HG03354 (cell line): Measurements from ENCODE around the gene METTL21C.

Experiments used
- ATAC-seq: cut with Tn5 transposase; IDR thresholded peaks from one replicate; pipeline ENCODE4 v1.9.1; 2021; ENCODE audit warnings: mild to moderate bottlenecking; ENCODE audit not compliant: unreplicated experiment, poor library complexity, severe bottlenecking

METTL21C gene

DNA sequence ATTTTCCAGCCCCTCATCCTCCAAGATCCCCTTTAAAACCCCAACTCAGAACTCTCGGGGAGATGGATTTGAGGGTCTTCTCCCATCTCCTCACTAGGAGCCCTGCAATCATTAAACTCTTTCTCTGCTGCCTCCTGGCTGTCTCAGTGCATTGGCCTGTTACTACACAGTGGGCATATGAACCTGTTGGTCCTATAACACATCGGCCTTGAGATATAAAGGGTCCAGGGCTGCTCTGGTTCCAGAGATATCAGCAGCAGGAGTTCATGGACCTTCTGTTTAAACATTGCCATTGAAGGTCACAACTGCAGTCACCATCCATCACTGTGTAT lies 3.8 kb upstream of the METTL21C start:
- ATAC-seq = no peak

DNA sequence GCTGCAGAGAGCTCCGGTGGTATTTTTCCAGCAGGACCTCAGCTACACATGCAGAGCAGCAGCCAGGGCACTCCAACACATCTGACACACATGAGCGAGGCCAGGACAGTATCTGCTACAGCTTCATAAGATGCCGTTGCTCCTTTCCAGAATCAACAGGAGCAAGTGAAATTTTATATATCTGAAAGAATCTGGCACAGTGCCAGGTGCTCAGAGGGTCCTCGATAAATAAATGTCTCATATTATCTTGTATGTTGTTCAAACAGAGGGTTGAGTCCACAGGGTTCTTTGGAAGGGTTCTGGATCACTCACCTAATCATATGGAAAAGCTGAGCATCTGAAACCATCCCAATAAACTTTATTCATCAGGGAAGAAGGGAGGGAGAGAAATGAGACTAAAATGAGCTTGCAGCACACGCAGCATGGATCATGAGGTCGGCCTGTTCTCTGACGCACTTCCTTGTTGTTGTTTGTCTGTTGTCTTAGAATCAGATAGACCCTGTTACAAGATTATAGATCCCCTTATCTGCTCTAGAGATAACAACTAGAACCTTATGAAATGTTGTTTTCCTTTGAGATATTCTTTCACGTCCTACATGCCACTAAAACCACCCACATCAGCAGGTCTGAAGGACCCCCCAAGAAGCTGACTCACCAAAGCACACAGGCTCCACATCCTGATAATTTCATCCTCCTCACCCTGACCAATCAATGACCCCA lies 3.2 kb upstream of the METTL21C start:
- ATAC-seq = no peak

DNA sequence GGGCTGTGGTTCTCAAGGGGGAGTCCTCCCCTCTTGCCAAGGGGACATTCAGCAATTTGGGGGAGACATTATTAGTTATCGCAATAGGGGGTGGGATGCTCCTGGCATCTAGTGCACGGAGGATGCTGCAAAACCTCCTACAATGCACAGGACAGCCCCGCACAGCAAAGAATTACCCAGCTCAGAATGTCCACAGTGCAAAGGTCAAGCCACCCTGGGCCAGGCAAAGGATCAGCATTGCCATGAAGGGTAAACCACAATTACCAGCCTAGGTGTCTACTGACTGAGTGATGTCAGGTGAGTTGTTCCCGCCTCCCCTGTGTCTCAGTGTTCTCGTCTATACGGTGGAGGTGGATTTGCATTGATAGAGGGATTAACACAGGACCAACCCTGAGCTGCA lies 2.4 kb upstream of the METTL21C start:
- no peak for ATAC-seq

DNA sequence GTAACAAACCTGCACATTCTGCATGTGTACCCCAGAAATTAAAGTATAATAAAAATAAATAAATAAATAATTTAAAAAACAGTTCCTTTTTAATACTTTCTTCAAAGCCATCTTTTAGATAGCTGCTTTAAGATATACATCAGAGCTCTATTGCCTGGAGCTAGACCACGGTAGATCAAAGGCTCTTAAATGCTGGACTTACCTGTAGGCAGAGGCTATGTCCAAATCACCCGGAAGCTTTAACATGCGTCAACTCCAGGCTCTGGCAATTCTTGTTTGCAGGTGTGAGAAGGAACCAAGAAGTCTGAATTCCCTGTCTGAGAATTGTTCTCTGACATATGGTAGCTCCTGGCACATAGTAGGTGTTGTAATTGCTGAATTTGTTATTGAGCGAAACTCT lies 1.6 kb upstream of the METTL21C start:
- no peak for ATAC-seq

DNA sequence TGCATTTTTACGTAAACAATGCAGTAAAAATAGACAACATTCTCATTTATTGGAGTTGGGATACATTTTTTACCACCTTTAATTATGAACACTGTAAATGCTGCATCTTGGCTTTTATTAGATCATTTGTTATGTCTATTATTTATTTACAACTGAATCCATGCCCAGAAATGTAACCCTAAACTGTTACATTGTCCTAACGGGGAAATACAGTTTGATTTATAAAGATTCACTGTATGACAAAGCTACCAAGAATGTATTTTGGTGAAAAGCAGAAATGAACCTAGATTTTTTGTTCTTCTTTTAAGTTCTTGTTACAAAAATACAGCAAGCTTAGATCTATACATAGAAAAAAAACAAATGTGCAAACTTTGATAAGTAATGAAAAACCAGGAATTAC lies 1.1 kb downstream of the METTL21C start:
- ATAC-seq = no peak

DNA sequence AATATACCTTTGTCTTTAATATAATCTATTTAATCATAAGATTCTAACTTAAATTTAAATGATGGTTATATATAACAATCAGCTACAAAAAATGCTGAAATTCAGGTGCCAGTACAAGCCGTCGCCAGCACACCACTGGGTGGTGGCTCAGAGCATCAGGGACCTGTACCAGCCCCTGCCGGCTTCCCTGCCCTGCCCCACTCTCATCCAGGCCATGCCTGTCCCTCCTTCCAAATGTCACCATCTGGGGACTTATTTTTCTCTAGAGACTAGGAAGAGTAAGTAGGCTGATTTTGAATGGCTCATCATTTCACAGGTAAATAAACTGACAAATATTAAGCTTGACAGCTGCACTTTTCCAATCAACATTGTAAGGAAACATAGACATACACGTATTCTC lies 1.6 kb downstream of the METTL21C start:
- no peak for ATAC-seq

DNA sequence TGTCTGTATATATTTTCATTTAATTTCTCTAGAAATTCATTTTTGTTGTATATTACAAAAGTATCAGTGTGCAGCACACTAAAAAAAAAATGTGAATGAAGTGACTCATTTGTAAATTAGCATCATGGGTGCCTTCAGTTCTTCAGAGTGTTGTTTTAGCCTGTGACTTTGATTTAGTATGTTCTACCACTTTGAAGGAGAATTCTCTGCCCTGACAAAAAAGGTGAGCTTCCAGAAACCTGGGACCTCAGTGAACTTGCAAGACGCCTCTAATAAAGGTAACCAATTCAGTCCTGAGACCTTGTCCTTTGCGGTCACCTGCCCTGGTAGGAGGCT lies 2.4 kb downstream of the METTL21C start:
- no peak for ATAC-seq

DNA sequence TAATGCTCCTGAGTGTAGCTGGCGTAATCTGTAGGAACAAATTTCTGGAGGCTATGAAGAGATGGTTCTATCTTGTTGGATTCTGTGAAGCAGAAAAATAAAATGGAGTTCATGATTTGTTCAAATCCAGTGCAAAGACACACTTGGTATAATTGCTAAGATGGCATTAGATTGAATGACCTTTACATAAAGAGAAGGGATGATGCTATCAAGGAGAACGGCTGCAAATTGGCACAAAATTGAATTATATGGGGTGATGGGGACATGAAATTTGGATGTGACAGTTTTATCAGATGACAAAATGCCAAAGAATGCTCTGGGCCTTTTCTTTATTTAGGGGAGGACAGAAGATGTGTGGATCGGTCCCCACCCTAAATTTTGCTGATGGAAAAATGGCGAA lies 4.0 kb downstream of the METTL21C start:
- no peak for ATAC-seq

DNA sequence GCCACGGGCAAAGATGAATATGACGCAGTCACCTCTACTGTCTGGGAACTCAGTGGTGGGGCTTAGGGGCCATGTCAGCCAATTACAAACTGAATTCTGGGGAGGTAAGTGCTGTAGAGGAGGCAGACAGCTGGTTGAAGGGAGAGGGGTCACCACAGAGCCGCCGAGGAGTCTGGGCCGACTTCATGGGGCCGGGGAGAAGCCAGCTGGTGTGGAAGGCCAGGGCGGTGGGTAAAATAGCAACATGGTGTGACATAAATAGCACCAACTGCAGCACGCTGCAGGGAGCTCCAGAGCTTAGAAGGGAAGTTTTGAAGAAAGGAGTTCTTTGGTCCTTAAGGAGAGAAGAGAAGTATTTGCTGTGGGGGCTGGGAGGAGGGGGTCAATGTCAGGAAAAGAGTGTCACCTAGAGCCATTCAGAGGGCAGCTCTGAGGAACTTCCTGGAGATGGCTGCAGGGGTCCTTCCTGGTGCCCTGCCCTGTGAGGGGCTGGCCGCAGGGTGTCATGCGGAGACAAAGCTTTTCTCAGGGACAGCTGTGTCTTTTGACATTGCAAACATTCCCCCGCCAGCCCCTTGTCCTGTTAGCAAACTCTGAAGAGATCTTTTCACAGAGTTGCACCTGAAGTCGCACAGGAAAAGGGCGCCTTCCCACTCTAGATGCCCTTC lies 6.4 kb downstream of the METTL21C start:
- no peak for ATAC-seq

DNA sequence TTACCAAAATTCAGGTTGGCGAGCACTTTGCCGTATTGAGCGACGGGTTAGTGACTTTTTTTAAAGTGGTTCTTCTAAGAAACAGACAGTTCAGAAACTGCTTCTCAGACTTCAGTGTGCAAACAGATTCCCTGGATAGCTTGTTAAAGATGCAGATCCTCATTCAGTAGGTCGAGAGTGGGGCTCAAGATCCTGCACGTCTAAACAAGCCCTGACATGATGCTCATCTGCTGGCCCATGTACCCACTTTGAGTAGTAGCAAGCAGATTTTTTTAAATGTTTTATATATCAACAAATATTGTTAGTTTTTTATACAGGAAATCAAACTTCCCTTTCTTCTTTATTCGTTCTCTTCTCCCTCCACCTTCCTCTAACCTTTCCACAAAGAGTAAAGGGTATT lies 7.3 kb downstream of the METTL21C start:
- no peak for ATAC-seq

DNA sequence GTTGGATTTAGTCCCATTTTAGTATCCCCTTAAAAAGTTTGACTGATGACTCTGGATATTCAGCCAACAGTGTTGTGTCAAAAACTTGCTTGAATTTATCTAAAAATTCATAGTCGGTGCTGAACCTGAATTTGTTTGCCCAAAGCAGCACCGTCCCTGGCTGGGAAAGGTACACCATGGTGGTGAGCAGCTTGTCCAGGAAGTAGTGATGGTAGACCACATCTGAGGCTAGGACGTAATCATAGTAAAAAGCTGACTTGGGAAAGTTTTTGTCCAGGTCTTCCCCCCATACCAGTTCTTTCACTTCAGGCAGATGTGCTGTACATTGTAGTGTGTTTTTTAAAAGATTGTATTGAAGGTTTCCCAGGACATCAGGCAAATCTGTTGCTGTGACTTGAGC lies 8.8 kb downstream of the METTL21C start:
- no peak for ATAC-seq

DNA sequence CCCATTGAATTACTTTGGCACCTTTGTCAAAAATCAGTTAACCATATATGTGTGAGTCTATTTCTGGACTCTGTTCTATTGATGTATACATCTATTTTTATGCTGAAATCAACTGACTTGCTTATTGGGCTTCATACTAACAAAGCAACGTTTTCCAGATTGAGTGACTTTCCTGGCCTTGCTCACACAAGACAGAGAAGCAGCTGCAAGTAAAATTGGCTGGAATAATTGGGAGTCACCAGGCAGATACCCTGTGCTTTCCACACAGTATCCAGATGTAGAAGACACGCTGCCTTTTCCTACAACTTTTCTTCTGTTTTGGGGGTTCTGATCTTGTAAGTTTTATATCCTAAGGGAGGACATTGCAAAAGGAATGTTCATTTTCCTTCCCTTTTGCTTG lies 11.2 kb downstream of the METTL21C start:
- ATAC-seq = no peak

DNA sequence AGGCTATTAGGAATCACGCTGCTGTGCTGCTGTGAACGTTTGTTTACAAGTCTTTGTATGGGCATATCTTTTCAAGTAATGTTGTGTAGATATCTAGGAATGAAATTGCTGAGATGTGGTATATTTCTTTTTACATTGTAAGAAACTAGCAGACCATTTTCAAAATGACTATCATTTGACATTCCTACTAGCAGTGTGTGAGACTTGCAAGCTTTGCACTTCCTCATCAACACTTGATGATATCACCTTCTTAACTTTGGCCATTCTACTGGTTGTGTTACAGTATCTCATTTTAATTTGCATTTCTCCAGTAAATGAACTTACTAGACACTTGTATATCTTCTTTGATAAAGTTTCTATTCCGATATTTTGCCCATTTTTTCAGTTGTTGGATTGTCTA lies 12.1 kb downstream of the METTL21C start:
- no peak for ATAC-seq

DNA sequence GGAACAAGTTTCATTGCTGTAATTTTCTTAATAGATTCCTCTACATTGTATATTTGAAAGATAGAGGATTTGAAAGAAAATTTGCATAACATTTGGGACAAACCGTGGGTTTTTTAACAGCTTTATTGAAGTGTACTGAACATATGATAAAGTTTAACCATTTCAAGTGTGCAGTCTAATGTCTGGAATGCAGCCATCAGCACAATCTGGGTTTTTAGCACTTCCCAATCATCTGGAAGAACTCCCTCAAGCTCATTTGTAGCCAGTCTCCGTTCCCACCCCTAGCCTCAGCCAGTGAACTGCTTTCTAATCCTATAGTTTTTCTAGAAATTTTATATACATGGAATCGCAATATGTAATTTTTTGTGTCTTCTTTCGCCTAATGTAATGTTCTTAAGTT lies 12.6 kb downstream of the METTL21C start:
- no peak for ATAC-seq

DNA sequence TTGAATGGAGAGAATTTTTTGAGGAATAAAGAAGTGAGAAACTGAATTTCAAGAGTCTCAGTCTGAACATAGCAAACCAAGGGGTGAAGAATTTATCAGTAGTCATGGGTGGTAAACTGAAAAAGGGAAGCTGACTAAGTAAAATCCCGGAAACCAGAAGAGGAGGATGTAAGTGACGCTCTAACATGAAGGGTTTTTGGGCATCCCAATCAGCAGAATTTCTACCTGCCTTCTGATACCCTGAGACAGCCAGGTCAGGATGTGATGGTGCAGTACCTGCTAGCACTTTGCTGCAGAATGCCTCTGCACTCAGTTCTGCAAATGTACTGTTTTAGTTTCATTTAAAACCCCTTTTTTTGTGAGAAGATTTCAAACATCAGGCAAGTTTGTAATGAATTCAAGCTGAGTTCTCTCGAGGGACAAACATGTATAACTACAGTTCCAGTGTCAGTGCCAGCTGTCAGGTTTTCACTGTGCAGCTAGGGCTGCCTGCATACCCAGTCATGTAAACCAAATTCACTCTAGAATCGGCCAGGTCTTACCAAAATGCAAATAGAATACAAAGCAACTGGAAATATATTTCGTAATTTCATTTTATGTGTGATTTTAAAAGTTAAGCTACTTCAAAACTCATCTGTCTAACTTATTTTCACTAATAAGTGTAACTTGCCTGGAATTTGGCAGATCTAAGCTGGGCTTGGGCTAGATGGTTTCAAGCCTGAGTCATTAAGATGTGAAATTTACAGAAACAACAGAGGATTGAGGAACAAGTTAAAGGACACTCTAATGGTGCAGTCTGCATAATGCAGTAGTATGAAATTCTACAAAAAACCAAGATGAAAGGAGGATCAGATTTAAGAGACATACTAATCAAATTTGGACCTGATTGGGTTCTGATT lies 13.8 kb downstream of the METTL21C start:
- ATAC-seq = no peak

DNA sequence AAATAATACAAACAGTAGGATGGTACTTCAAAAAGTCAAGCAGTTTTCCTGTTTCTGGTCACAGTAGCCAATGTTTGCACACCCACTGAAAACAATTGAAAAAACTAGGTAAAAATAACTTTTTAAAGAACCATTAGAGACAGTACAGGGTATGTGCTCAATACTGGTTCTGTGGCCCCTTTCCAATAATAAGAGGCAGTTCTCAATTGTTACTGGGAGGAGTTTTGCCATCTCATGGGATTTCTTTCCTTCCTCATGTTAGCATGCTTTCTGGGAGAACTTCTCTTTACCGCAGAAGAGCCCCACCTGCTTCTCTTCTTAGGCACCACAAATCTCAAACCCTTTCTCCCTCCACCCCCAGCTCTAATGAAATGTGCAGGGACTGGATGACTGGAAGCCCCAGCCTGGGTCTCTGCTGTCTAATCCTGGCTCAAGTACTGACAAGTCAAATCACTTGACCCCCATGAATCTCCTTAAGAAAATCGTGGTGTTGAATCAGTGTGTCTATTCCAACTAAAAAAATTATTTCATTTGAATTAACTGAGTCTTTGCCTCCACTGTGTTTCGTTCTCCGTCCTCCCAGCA lies 14.6 kb downstream of the METTL21C start:
- no peak for ATAC-seq

DNA sequence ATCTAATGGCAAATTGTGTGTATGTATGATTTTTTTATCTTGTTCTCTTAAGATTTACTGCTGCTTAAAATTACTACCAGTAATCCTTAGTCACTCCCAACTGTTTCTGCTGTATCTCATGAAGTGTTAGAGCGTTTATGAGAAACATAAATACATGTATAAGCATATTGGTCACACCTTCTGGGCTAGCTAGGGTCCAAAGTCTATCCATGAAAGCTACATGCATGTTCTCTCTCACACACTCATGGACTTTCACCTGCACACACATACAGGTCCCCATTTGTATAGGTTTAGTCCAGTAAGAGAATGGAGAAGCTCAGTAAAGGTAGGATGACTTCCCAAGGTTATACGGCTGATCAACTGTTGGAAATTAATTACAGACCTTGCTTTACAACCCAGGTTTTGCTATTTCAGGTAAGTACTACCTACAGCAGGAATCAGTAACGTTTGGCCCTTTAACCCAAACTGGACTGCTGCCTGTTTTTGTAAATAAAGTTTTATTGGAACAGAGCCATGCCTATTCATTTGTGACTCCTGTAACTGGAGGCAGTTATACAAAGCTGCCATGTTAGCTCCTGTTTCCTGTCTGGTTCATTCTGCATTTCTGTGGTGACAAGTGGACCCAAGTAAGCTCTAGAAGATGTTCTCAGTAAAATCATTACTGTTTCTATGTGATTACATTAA lies 15.3 kb downstream of the METTL21C start:
- no peak for ATAC-seq

DNA sequence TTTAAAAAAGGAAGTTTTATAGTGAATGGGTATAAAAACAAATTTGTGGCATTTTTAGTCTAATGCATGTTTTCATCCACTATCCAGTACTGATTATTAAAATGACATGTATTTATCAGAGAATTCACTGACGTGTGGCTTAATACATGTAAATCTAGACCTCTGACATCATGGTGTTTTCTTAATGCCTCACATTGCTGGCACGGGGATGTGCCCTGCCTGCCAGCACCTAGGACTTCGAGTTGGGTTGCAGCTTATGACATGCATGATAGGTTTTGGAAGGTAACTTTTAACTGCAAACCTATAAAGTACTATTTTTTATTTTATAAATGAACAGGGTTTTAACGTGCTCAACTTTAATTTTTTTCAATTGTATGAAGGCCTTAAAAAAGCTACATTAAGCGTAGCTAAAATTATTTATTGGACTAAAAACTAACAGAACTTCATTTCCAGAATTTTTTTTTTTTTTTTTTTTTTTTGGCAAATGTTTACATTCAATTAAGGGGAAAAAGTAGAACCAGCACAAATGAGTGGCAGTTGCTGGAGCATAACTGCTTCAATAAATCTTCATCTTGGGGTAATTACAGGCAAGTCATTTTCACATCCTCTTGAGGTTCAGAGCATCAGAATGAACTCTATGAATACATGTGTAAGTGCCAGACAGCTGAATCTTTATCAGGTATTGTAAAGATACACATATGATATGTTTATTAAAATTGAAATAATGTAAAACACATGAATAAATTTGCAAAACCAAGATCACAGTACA lies 16.3 kb downstream of the METTL21C start:
- no peak for ATAC-seq

DNA sequence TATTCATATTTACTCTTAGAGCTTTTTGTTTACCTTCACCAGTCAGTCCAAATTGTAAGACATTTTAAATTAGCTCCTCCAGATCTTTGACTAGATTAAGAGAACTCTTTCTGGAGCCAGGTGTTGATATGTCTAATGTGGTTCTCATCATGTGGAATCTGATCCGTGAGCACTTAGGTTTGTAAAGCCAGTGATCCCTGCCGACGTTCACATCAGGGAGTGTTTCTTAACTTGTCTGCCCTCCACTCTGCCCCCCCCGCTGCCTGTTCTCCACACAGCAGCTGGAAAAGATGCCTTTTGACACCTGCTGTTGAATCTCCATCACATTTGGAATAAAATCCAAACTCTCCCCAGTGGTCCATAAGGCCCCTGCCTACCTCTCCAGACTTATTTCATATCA lies 17.7 kb downstream of the METTL21C start:
- no peak for ATAC-seq
